Large intestine (tissue), 12 donors: ENCODE data around the gene ZBTB7A. TPM values are rescaled to one million over a fixed set of nuclear protein-coding genes. Genes with fewer than 3 reads are reported as not detected.

ENCODE experiments used
- DNase-seq, 2 donors: peaks; one replicate each; pipeline versions ENCODE4 v3.0.0 to v3.0.0-alpha.2; 2013
- H3K27ac ChIP-seq: one replicate; pipeline ENCODE4 v1.5.1; 2013; ENCODE audit warnings: low read length
- H3K27me3 ChIP-seq: 2 replicates; pipeline ENCODE4 v1.6.1; 2013; ENCODE audit warnings: low read length; ENCODE audit not compliant: control insufficient read depth, insufficient read depth
- H3K36me3 ChIP-seq: 2 replicates; pipeline ENCODE4 v1.6.1; 2013; ENCODE audit warnings: low read length; ENCODE audit not compliant: control insufficient read depth, insufficient read depth
- H3K4me1 ChIP-seq: one replicate; pipeline ENCODE4 v1.6.1; 2013; ENCODE audit warnings: low read length; ENCODE audit not compliant: control insufficient read depth, insufficient read depth
- H3K4me3 ChIP-seq: one replicate; pipeline ENCODE4 v1.5.1; 2013; ENCODE audit warnings: low read length
- H3K9me3 ChIP-seq: one replicate; pipeline ENCODE4 v1.6.1; 2013; ENCODE audit warnings: mild to moderate bottlenecking, low read depth, low read length, moderate library complexity; ENCODE audit not compliant: control insufficient read depth
- WGBS: methylation state at CpG from one replicate; pipeline ENCODE4 v1.1.5; 2013; ENCODE audit warnings: low lambda C conversion rate; ENCODE audit not compliant: insufficient coverage; 5-methylcytosine and 5-hydroxymethylcytosine counted together
- long read RNA-seq, 11 donors: transcript quantifications; one replicate each; lab custom pipeline, GENCODE V29; 2026
- polyA plus RNA-seq: library from polyadenylated mRNA; unstranded; fragments of 120-200 nt; gene quantifications from one replicate; pipeline ENCODE4 v1.2.1, GENCODE V29; 2013

The ZBTB7A gene
- 34.1 TPM for polyA plus RNA-seq
- long read RNA-seq, donor 1, full-length matches to known transcripts: 10 of 10 reads
- long read RNA-seq, donor 1, partial matches to known transcripts: 0 of 10 reads
- long read RNA-seq, donor 1, other reads (novel, unspliced or antisense): 0 of 10 reads
- long read RNA-seq, donor 2, full-length matches to known transcripts: 13 of 24 reads
- long read RNA-seq, donor 2, partial matches to known transcripts: 11 of 24 reads
- long read RNA-seq, donor 2, other reads (novel, unspliced or antisense): 0 of 24 reads
- long read RNA-seq, donor 3: 0 reads
- long read RNA-seq, donor 4, full-length matches to known transcripts: 3 of 3 reads
- long read RNA-seq, donor 4, partial matches to known transcripts: 0 of 3 reads
- long read RNA-seq, donor 4, other reads (novel, unspliced or antisense): 0 of 3 reads
- long read RNA-seq, donor 5, full-length matches to known transcripts: 10 of 10 reads
- long read RNA-seq, donor 5, partial matches to known transcripts: 0 of 10 reads
- long read RNA-seq, donor 5, other reads (novel, unspliced or antisense): 0 of 10 reads
- long read RNA-seq, donor 6, full-length matches to known transcripts: 15 of 15 reads
- long read RNA-seq, donor 6, partial matches to known transcripts: 0 of 15 reads
- long read RNA-seq, donor 6, other reads (novel, unspliced or antisense): 0 of 15 reads
- long read RNA-seq, donor 7, full-length matches to known transcripts: 3 of 3 reads
- long read RNA-seq, donor 7, partial matches to known transcripts: 0 of 3 reads
- long read RNA-seq, donor 7, other reads (novel, unspliced or antisense): 0 of 3 reads
- long read RNA-seq, donor 8, full-length matches to known transcripts: 17 of 26 reads
- long read RNA-seq, donor 8, partial matches to known transcripts: 9 of 26 reads
- long read RNA-seq, donor 8, other reads (novel, unspliced or antisense): 0 of 26 reads
- long read RNA-seq, donor 9, full-length matches to known transcripts: 5 of 5 reads
- long read RNA-seq, donor 9, partial matches to known transcripts: 0 of 5 reads
- long read RNA-seq, donor 9, other reads (novel, unspliced or antisense): 0 of 5 reads
- long read RNA-seq, donor 10, full-length matches to known transcripts: 19 of 26 reads
- long read RNA-seq, donor 10, partial matches to known transcripts: 7 of 26 reads
- long read RNA-seq, donor 10, other reads (novel, unspliced or antisense): 0 of 26 reads
- long read RNA-seq, donor 11, full-length matches to known transcripts: 11 of 16 reads
- long read RNA-seq, donor 11, partial matches to known transcripts: 5 of 16 reads
- long read RNA-seq, donor 11, other reads (novel, unspliced or antisense): 0 of 16 reads

DNA sequence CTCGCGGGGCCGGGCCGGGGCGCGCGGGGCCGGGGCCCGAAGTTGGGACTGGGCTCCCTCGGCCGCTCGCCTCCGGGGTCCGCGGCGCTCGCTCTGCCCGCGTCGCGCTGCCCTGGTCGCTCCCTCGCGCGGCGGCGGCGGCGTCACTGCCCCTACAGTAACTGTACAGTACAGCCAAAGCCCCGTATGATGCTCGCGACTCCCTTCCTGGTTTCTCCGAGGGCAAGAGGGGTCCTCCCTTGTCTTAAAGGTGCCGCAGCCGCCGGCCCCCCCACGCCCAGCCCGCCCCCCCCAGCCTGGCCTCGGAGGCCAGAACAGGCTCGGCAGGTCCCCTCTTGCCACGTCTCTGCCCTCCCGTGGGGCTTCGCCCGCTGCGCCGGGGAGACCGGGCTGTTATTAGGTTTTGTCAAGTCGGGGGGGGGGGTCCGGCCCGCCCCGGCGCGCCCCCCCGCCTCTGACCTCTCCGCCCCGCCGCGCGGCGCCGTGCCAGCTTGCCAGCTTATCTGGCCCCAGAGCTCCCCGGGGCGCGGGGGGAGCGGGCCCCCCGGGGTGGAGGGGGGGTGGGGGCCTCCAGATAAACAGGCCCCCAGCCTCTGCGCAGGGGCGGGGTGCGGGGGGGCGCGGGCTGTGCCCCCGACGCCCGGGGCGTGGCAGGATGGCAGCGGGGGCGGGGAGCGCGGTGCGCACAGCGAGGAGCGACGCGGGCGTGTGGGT, at the start of gene ZBTB7A:
ZBTB7A (minus strand) TSS at position 218 of the 714 bp plus-strand sequence. CDS start 11,667 bp downstream, outside the sequence.
- Histone ChIP-seq H3K27ac (peak within 1 kb of the TSS; percentile 97), H3K27me3 (no peaks in the 10 kb centered on the region), H3K9me3 (no peaks in the 10 kb centered on the region), H3K4me3 (peak within 1 kb of the TSS; percentile 100), H3K36me3 (peaks cover 18% of the 10 kb centered on the region), H3K4me1 (peaks cover 26% of the 10 kb centered on the region)
- no CpG with 5 or more reads among the region's 85 CpGs for WGBS
- DNase-seq: peak; percentile 81 to 90

DNA sequence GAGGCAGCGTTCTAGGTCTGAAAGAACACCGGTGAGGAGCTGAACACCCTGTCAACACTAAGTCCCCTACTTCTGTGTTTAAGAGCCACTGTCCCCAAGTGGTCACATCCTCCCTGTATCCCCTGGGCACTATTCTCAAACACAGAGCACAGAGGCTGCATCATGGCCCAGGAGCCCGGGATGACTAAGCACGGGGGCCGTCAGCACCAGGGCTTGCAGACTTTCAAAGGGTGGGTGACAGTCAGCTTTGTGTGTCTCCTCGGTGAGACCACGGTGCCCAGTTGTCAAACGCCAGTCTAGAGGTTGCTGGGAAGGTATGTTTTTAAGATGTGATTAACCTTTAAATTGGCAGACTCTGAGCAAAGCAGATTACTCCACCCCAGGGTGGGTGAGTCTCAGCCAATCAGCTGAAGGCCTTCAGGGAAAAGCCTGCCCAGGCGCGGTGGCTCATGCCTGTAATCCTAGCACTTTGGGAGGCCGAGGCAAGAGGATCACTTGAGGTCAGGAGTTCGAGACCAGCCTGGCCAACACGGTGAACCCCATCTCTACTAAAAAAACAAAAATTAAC, 49.2 kb upstream of the ZBTB7A start:
- Histone ChIP-seq H3K4me1 (no peaks in the 10 kb centered on the region), H3K27me3 (no peaks in the 10 kb centered on the region), H3K9me3 (no peaks in the 10 kb centered on the region), H3K4me3 (no peak overlapping the region), H3K36me3 (peaks cover 75% of the 10 kb centered on the region), H3K27ac (no peak overlapping the region)
- WGBS: no CpG with 5 or more reads among the region's 13 CpGs
- DNase-seq: no peak

DNA sequence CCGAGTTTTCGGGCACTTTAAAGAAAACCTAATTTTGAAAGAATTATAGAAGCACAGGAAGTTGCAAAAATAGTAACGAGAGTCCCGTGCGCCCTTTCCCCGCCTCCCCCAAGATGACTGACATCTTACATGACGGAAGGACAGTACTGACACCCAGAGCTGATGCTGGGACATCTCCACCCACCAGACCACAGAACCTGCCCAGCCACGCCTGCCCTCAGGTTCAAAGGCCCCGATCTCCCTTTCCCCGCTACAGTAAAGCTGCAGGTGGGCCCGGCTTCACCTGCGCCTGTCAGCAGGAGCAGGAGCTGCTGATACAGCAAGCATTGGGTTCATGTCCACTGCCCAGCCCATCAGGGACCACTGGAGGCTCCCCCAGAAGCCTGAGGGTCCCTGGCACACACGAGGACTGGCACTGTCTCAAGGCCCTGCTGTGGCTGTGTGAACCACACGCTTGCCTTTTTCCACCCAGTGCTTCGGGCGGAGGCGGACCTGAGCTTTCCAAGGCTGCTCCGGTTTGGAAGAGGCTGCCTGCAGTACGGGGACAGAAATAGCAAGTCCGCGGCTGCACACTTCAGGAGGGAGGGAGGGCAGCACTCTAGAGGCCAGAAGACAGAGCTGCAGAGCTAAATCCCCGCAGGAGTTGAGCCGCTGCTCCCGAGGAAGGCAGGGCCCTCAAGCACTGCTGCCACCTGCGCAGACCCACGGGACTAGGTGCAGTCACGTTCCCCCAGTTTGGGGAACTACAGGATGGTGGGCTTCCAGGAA, 48.5 kb upstream of the ZBTB7A start:
- DNase-seq: no peak
- H3K4me3 ChIP-seq: no peak overlapping the region
- H3K36me3 ChIP-seq: peaks cover 77% of the 10 kb centered on the region
- no CpG with 5 or more reads among the region's 27 CpGs for WGBS
- H3K27me3 ChIP-seq: no peaks in the 10 kb centered on the region
- H3K9me3 ChIP-seq: no peaks in the 10 kb centered on the region
- H3K4me1 ChIP-seq: no peaks in the 10 kb centered on the region
- H3K27ac ChIP-seq: no peak overlapping the region

DNA sequence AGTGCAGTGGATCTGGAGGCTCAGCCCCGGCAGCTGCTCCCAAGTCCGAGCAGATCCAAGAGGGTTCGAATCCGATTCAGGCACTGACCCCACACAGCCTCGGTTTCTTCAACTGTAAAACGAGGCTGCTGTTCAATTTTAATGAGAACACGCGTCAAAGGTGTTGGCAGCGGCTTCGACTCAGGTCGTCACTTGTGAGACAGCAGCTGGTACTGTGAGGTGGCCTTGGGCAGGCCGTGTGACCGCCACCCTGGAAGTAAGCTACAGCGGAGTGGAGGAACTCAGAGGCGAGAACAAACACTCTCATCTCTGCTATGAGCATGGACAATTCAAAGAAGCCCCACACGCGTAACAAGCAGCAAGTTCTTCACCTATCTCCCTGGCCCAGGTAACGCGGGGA, 47.5 kb upstream of the ZBTB7A start:
- Histone ChIP-seq H3K27me3 (no peaks in the 10 kb centered on the region), H3K36me3 (peaks cover 81% of the 10 kb centered on the region), H3K4me1 (no peaks in the 10 kb centered on the region), H3K4me3 (no peak overlapping the region), H3K9me3 (no peaks in the 10 kb centered on the region), H3K27ac (no peak overlapping the region)
- WGBS: no CpG with 5 or more reads among the region's 19 CpGs
- no peak for DNase-seq

DNA sequence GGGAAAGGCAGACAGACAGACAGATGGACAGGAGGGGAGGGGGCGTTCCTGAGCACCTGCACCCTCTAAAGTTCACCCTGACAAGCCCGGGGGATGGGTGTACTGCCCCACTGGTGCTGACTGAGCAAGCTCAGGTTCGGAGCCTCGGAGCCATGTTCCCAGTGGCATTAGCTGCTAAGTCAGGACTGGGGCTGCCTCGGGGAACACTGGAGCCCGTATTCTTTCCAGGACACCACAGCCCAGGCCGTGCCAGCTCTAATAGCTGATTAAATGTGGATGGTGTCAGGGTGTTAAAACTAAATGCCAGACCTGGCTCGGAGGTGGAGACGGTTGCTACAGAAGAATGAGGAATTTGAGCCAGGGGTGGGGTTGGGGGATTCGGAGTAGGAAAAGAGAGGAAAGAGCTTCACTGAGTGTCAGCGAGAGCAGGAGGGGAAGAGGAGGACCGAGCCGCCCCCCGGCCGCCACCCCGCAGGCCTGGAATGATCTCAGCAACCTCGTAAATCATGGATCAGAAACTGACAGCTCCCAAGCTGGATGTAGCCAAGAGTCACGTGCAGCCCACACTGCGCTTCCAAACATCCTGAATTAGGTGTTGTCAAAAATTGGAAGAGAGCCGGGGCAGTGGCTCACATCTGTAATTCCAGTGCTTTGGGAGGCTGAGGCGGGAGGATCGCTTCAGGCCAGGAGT, 46.8 kb upstream of the ZBTB7A start:
- Histone ChIP-seq H3K36me3 (peaks cover 85% of the 10 kb centered on the region), H3K4me3 (no peak overlapping the region), H3K27me3 (no peaks in the 10 kb centered on the region), H3K27ac (no peak overlapping the region), H3K4me1 (no peaks in the 10 kb centered on the region), H3K9me3 (no peaks in the 10 kb centered on the region)
- no CpG with 5 or more reads among the region's 22 CpGs for WGBS
- DNase-seq: no peak

DNA sequence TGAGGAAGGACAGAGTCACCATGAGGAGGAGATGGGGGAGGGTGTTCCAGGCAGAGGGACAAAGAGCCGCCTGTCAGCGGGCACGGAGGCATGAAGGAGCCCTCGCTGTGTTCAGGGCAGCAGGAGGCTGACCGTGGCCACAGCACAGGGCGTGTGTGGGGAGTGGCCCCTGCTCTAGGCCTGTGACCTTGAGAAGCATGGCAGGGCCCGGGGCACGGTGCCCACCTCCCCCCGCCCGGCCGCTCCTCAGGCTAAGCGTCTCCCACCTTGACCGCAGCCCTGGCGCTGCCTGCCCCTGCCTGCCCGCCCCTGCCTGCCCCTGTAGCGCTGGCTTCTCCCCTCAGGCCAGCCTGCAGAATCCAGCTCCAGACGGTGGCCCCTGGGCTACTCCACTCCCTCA, 45.7 kb upstream of the ZBTB7A start:
- WGBS: no CpG with 5 or more reads among the region's 17 CpGs
- peaks cover 90% of the 10 kb centered on the region for H3K36me3 ChIP-seq

DNA sequence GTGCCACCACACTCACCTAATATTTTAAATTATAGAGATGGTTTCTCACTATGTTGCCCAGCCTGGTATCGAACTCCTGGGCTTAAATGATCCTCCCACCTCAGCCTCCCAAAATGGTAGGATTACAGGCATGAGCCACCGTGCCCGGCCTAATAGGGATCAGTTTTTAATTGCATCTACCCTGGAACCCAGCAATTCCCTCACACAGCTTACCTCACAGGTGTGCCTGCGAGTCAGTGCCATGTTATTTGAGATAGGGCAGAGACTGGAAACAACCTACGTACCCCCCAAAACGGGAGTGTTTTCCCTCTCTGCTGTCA, 42.9 kb upstream of the ZBTB7A start:
- no peaks in the 10 kb centered on the region for H3K9me3 ChIP-seq
- no peaks in the 10 kb centered on the region for H3K4me1 ChIP-seq
- H3K27me3 ChIP-seq: no peaks in the 10 kb centered on the region
- no peak overlapping the region for H3K27ac ChIP-seq
- H3K36me3 ChIP-seq: peaks cover 83% of the 10 kb centered on the region
- WGBS: no CpG with 5 or more reads among the region's 6 CpGs
- DNase-seq: no peak
- no peak overlapping the region for H3K4me3 ChIP-seq

More for the DNA sequence above, 45.7 kb upstream of the ZBTB7A start:
- H3K27me3 ChIP-seq: no peaks in the 10 kb centered on the region
- H3K27ac ChIP-seq: no peak overlapping the region
- H3K9me3 ChIP-seq: no peaks in the 10 kb centered on the region
- H3K4me3 ChIP-seq: no peak overlapping the region
- DNase-seq: no peak
- no peaks in the 10 kb centered on the region for H3K4me1 ChIP-seq

DNA sequence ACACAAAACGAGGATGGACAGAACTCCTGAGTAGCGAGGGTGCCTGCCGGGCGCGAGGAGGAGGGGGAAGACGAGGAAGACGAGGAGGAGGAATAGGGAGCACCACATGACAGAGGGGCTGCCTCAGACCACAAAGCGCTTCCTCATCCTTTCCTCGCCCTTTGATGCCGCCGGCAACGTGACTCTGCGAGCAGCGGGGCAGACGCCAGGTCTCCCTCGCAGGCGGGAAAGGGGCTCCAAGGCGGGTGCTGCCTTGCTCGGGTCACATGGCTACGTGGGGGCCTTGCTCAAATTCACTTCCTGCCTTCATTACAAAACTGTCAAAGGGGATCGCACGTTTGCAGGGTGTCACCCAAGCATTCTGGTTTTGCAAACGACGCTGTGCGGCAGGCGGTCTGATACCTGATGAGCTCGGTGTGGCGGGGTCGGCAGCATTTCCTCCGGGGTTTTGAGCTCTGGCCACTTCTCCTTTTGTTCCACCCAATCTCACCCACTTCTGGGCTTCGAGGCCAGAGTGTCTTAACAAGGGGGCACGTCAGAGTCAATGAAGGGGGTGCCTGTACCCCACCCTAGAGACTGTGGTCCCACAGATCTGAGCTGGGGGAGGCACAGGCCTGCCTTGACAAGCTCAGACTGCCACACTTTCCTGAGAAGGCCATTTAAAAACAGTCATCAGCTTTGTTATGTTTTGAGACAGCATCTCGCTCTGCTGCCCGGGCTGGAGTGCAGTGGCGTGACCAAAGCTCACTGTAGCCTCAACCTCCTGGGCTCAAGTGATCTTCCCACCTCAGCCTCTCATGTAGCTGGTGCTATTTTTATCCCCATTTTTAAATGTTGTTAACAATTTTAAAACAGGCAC, 42.3 kb upstream of the ZBTB7A start:
- Histone ChIP-seq H3K27ac (no peak overlapping the region), H3K27me3 (no peaks in the 10 kb centered on the region), H3K36me3 (peaks cover 79% of the 10 kb centered on the region), H3K4me1 (no peaks in the 10 kb centered on the region), H3K4me3 (no peak overlapping the region), H3K9me3 (no peaks in the 10 kb centered on the region)
- WGBS: no CpG with 5 or more reads among the region's 35 CpGs
- no peak for DNase-seq
